SKM-1 treated with dmso at 0.1 percent for 144 hours (cell line): Measurements from ENCODE around the gene MACO1.
"Not testable (repeated sequence)": the region's sequence is repeated elsewhere in the genome, so short reads cannot be mapped to it uniquely, and the experiment has no call there.

Experiments used
- DNase-seq: peaks from one replicate; lab custom pipeline; 2025; ENCODE audit not compliant: unreplicated experiment; lab: John Stamatoyannopoulos, UW

The MACO1 gene

DNA sequence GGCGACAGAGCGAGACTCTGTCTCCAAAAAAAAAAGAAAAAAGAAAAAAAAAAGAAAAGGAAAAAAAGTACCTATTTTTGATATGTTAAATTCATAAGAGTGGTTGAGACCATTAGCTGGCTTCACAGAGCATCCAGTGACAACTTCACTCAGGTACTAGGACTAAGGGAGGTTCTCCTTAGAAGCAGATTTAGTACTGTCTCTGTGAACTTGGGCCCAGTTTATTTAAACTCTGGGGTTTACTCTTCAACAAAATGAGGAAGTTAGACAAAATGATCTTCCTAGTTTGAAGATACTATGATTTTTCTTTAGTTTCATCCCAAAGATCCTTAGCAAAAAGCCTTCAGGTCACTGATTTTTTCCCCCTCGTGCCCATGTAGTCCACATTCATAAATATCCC, 21.2 kb downstream of the MACO1 start:
- DNase-seq = peak; percentile 39

DNA sequence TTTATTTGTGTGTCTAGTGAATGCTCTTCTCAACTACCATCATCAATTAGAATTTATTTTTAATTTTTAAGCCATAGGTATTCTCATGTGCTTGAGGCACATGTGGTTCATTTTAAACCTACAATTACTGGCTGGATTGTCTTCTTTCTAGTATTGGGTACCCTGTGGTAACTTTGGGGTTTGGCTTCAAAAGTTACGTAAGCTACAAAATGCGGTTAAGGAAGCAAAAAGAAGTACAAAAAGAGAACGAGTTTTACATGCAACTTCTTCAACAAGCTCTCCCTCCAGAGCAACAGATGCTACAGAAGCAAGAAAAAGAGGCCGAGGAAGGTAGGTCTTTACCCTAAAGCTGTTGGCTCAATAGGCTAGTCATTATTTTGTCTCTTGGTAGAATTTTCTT, 25.8 kb downstream of the MACO1 start:
- peak; percentile 85 for DNase-seq

DNA sequence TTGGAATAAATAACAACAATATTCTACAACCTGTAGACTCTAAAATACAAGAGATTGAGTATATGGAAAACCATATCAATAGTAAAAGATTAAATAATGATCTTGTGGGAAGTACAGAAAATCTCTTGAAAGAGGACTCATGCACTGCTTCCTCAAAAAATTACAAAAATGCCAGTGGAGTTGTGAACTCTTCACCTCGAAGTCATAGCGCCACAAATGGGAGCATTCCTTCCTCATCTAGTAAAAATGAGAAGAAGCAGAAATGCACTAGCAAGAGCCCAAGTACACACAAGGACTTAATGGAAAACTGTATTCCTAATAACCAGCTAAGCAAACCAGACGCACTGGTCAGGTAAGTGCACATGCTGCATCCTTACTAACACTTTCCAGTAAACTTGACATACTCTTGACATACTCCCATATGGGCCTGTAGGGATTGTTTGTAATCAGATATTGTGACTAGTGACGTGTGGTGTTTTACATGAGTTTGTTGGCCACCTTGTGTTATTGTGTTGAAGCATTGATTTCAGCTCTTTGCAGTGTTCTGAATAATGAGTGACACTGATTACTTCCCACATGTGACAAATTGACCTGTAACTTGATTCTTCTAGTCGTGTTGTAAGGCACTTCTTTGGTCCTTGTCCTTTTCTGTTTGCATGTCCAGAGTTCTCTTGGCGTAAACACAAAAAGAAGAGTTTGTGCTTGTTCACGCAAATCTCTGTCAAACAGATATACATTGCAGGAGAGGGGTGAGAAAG, 28.0 kb downstream of the MACO1 start:
- peak; percentile 75 for DNase-seq

DNA sequence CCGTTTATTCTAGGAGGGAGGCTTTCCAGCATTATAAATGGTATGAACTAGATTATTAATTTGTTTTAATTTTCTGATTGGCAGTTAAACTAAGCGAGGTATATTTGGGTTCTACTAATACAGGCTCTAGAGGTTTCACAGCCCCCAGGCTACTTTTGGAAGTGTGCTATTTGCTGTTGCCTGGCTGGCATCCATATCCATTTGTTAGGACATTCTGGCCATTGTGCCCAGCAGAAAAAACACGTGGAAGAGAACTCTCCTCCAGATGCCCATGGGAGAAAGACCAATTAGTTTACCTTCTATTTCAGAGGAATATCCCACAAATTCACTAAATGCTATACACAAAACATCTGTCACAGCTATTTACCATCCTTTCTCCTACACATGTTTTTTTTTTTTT, 29.3 kb downstream of the MACO1 start:
- DNase-seq = no peak

DNA sequence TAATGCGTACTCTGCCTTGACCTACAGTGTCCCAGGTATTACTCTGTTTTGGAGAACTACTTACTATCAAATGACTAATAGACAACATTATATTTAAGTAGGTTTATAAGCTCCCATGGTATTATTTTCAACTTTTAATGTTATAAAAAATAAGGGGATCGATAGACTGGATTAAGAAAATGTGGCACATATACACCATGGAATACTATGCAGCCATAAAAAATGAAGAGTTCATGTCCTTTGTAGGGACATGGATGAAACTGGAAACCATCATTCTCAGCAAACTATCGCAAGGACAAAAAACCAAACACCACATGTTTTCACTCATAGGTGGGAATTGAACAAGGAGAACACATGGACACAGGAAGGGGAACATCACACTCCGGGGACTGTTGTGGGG, 30.1 kb downstream of the MACO1 start:
- DNase-seq = not testable (repeated sequence)

DNA sequence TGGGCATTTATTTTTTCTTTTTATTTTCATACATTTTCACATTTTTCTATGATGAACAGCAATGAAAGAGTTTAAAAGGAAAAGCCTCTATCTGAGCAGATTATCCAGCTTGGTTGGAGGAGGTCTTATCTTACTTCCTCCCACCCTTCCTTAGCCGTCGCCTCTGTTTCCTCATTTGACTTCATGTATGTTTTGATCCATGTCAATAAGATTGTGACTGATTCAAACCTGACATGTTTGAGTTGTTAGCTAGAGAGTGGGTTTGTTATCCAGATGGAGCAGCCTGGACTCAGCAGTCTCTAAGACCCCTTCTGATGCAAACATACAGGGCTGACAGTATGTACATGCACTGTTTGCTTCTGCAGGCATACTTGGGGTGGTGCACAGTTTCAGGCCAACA, 31.2 kb downstream of the MACO1 start:
- no peak for DNase-seq

DNA sequence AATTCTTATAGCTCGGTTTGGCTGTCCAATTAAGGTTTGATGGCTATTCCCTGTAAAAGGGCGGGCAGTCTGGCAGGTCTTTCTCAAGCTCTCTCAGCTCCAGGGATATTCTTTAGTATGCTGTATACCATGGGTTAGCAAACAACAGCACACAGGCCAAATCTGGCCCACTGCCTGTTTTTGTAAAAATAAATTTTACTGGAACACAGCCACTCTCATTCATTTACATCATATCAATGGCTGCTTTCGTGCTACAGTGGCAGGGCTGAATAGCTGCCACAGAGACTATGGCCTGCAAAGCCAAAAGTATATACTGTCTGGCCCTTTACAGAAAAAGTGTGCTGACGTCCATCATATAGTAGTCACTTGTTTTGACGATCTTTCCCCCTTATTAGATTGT, 32.0 kb downstream of the MACO1 start:
- DNase-seq = no peak

DNA sequence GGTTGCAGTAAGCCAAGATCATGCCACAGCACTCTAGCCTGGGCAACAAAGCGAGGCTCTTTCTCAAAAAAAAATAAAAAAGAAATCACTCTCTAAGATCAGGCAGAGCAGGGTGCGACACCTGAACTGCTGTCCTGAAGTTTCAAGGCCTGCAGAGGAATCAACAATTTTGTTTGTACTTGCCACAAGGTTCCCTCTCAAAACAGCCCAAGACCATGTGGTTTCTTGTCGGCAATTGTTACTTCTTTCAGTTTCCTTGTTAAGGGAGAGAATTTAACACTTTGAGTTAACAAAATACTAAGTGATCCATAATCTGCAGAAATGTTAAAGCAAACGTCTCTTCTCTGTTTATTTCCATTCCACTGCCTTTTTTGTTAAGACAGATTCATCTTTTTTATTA, 36.5 kb downstream of the MACO1 start:
- no peak for DNase-seq

DNA sequence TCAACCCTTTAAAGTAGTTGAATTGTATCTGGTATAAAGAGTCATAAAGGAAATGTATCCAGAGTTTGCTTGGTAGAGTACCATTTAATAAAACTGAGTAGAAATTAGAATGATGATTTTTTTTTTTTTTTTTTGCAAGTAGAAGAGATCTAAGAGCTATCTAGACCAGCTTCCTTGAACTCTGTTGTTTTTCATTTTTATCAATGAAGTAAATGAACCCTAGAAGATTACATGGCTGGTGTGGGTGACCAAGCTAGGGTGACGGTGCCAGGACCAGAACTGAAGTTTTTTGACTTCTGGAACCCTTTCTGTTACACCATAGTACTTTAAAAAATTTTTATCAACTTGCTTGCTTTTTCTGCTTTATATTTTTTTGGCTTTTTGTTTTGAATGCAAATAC, 36.9 kb downstream of the MACO1 start:
- DNase-seq = no peak

DNA sequence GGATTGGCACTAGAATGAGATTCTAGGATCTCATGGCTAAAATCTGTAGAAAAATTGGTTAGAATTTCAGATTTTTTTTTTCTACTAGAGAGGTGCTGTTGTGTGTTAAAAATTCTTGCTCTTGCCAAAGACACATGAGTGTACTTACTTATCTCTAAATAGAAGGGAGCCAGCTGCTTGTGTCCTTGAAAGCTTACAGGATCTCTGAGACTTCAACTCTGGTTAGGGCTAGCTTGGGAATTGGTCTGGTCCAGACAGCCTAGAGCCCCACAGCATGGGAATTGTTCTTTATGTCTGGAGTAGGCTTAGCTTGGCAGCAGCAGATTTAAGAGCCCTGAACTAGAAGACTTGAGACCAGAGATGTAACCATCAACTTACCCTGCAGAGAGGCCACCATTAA, 37.3 kb downstream of the MACO1 start:
- DNase-seq = no peak

DNA sequence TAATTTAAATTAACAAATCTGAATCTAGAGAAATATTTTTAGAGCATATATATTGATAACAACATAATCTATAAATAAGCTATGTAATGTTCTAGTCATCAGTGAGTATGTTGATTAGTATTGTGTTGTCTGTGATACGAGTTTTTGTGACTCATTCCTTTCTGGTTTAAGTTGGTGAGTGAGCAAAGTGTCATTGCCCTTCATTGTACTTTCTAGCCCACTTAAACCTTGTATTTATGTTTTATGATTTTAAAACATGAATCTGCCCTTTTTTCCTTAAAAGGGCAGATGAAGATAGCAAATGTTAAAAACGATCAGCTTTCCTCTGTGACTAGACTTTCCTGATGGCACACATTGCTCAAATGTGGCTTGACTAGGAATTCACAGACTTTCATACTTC, 38.5 kb downstream of the MACO1 start:
- no peak for DNase-seq

DNA sequence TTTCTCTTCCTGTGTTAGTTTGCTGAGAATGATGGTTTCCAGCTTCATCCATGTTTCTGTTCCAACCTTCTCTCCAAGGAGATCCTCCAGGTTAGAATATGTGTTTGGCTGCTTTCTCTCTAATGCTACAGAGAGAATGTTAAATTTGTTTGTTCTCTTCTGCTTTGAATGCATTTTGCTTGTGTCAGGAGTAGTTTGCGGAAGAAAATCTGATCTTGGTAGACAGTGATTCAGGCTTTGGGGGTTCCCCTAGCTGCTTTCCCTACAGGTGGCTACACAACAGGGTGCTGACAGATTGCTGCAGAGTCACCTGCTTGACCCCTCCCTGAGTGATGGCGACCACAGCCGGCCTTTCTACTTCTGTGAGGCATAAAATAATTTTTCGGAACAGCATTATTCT, 41.8 kb downstream of the MACO1 start:
- no peak for DNase-seq

DNA sequence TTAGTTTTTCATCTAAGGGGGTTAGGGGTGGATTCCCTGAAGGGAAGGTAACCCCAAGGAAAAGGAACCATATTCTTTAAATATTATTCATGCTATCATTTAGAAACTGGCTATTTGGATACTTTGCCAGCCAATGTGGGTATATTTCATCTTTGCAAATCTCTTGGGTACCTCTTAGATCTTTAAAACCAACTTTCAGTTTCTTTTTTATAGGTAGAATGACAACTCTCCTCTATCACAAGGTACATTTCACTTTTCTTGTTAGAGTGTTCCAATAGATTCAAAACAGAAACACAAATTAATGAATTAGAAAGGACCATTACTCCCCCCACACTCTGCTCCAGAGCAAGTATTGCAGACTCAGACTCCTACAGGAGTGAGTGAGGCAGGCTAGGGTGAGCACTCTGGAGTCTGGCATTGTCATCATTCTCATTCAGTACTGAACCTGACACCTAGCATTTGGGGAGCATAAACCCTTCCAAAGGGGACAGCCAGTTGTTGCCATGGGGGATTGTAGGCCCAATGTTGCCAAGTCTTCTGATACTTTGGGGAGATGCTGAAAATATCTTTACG, 43.0 kb downstream of the MACO1 start:
- DNase-seq = no peak

DNA sequence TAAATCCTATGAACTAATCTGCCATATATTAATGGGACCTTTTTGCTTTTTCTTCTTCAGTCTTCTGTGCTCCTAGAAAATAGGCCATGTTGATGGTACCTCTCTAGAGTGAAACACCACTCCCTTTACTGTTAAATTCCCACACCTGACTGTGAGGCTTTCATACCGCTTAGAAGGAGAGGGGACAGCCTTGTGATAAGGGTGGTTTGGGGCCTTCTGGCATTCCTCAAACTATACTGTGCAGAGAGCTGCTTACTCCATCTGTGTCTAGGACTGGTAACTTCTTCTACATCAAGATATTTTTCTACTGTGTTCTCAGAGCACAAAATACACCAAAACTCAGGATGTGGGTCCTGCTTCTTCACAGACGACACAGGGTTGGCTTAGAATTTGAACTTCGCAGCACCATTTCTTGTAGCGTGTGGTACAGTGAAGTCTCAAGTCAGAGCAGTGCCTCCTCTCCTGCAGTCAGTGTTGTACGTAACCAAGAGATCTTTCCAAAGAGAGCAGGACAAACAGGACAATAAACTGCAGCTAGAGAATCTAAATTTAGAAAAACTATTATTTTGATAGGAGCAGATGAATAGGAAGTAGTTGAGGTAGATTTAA, 43.8 kb downstream of the MACO1 start:
- no peak for DNase-seq

DNA sequence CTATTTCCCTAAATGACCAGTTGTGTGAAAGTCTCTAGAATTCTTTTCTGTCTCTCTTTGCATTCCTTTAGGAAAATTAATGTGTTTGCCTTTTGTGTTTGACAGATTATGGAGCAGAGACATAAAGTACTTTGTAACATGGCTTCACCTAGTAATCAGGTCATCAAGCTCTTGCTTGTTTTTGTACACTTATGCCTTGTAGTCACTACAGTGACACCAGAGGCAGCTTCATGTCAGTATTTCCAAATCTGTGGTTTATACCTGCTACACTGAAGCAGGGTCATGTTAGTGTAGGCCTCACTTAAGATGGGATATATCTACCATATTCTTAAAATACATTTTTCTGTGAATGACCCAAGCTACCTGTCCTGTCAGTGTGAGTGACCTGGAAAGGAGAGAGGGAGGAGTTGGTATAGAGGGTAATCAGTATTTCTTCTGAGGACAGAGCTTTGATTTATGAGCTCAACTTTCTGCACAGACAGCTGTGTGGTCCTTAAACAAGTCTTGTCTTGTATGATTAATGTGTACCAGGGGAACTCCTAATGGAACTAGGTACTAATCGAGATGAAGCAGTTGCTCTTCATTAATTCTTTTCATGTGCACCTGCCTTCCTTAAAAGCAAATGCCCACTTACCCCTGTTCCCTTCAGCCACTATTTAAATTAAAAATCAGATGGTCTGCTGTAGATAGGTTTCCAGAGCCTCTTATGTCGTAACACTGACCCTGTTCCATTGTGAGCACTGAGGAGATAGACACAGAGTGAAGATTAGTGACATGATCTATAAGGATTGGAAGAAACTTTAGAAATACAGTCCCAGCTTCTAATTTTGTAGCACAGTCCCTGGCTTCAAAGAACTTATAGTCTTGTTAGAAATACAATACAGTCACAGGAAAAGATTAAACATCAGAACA, 45.7 kb downstream of the MACO1 start:
- no peak for DNase-seq

DNA sequence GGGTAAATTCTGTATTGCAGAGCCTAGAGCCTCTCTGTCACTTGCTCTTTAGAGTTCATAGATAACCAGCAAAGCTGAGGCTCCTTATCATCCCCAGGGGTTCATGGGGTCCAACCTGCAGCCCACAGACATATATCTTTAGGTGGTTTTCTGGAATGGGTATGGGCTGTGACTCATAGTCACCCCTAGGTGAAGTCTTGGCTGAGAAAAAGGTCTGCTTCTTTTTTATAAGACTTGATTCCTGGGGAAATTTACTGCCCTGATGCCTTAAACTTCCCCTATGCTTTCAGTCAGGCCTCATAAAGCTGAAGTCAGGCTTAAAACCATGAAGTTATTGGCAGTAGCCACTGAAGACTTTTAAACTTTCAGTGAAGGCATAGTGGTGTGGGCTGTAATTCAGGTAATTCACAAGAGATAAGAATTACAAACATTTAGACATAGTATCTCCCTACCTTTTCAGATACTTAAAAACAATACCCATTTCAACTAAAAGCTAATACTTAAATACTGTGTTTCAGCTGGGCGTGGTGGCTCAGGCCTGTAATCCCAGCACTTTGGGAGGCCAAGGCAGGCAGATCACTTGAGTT, 46.8 kb downstream of the MACO1 start:
- DNase-seq = no peak

DNA sequence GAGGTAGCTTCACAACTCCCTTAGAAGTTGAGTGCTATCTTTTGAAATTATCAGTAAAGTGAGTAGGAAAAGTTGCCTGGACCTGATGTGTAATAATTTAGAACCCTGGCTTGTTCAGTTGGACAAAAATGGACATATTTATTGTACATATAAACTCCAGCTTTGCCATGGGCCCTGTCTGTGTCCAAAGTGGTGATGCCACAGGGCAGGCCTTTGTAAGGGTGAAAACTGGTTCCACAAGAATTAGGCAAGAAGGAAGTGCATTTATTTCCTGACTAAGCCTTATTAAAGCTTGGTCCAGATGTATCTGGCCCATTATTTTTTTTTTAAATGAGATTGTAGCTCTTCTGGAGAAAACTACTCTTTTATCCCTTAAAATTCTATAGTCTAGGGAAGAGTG, 47.9 kb downstream of the MACO1 start:
- DNase-seq = no peak

DNA sequence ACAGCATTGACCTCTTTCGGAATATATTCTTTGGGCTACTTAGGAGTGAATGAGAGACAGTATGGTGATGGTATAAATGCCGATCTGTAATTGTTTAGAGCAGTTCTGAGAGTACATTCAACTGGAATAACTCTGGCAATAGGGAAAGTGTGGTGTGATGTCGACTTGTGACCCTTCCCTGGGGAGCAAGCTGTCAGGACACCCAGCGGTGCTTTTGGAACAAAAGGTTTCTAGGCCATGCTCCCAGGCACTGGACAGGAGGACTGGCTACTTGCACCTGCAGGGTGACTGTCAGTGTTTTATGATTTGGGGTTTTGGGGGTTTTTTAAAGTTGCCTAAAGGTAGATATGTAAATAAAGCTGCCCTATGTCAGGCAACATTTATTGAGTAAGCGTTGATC, 50.9 kb downstream of the MACO1 start:
- no peak for DNase-seq

DNA sequence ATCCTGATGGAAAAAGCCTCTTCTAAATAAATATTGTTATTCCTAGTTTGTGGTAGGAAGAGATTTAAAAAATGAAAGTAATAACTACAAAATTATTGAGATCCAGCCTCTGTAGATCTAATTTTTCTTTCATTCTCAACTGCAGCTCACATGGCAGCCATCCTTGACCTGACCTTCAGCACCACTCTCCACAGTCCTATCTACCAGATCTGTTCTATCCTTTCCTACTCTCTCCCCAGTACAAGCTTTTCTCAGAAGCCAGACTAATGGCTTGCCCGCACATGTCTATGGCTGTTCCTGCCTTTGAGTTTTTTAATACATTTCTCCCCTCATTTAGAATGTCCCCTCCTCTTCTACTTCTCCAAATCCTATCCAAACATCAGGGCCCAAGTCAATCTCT, 51.5 kb downstream of the MACO1 start:
- DNase-seq = no peak

DNA sequence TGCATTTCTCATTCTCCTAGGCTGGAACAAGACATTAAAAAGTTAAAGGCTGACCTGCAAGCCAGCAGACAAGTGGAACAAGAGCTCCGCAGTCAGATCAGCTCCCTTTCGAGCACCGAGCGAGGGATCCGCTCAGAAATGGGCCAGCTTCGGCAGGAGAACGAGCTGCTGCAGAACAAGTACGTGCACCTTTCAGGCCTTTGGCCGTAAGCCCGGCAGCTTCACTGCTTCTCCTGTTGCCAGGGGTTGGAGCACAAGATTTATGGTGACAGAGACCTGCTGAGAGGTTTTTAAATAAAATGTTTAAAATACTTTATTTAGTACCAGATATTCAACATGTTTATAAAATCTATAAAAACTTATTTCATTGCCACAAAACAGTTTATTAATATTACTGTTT, 53.4 kb downstream of the MACO1 start:
- DNase-seq = no peak

DNA sequence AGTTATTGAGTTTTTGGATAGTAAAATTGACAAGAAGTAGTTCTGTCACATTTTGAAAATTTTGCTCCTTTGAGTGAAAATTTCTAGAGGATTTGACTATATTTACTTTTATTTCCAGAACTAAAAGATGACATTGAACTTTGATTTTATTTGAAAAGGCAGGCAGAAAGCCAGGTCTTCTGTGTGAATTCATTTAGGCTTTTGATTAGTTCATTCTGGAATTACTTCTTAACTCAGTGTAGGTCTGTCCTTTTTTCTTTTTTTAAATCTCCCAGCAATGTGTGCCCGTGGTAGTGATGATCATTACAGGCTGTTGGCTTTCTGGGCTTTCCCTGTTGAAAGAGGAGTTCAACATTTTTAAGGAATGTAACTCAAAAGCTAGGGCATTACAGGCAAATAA, 53.8 kb downstream of the MACO1 start:
- no peak for DNase-seq
